RWPE2 (cell line): ENCODE data around the gene FBXL13.

Experiments
- ATAC-seq: fragments of 200-7000 bp; cut with Tn5 transposase; 3 replicates; pipeline ENCODE4 v1.9.1; 2021; ENCODE audit warnings: low read depth
- DNase-seq: peaks from one replicate; pipeline ENCODE4 v3.0.0-alpha.2; 2020; ENCODE audit warnings: low spot score
- H3K27ac ChIP-seq: fragments of 450-650 bp; 2 replicates; pipeline ENCODE4 v1.5.1; 2017; ENCODE audit warnings: mild to moderate bottlenecking; ENCODE audit not compliant: poor library complexity, severe bottlenecking
- H3K27me3 ChIP-seq: fragments of 250-450 bp; sonication (Bioruptor Pico); 2 replicates; pipeline ENCODE4 v1.5.1; 2021; ENCODE audit warnings: mild to moderate bottlenecking, moderate library complexity; ENCODE audit not compliant: insufficient read depth, poor library complexity, severe bottlenecking
- H3K36me3 ChIP-seq: fragments of 250-450 bp; sonication (Bioruptor Pico); 2 replicates; pipeline ENCODE4 v1.5.1; 2020; ENCODE audit warnings: low read depth, mild to moderate bottlenecking, moderate library complexity
- H3K4me1 ChIP-seq: fragments of 250-450 bp; sonication (Bioruptor Pico); 2 replicates; pipeline ENCODE4 v1.5.1; 2021; ENCODE audit warnings: mild to moderate bottlenecking, moderate library complexity; ENCODE audit not compliant: insufficient read depth, poor library complexity, severe bottlenecking
- H3K4me3 ChIP-seq: fragments of 250-450 bp; sonication (Bioruptor Pico); 2 replicates; pipeline ENCODE4 v1.5.1; 2021; ENCODE audit warnings: mild to moderate bottlenecking, moderate library complexity; ENCODE audit not compliant: severe bottlenecking
- H3K9me3 ChIP-seq: fragments of 250-450 bp; sonication (Bioruptor Pico); 2 replicates; pipeline ENCODE4 v1.5.1; 2021; ENCODE audit warnings: mild to moderate bottlenecking, moderate library complexity; ENCODE audit not compliant: severe bottlenecking
- CTCF ChIP-seq: fragments of 450-650 bp; IDR thresholded peaks from one replicate; pipeline ENCODE4 v1.5.1; 2017; ENCODE audit warnings: mild to moderate bottlenecking, moderate library complexity; ENCODE audit not compliant: poor library complexity, severe bottlenecking

FBXL13 gene

DNA sequence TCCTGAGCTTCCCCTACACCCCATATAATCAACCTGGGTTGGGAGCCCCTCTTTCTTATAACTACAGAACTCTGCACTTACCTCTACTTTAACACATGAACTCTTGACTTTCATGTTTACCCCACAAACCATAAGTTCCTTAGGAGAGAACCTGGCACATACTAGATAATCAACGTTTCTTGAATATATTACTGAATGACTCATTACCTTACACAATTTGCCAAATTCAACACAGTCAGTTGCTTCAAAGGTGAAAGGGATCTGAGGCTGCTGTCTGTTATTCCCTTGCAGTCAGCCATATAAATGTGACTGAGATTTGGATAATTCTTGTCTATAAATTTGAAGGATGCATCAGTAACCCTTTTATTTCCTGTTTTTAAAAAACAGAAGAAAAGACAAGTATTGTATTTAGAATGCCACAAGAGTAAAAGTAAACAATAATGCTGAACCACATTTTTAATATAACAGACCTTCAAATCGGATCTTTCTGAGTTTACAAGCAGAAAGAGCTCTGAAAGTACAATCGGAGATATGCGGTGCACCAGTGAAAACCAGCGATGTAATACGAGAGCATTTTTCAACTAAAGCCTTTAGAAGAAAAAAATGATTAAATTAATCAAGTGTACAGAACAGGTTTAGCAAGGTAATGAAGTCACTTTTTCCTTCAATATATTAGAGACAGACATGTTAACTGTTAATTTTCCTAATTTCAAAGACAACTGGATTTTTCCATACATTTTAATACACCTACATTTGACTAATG, 191.3 kb downstream of the FBXL13 start:
- Histone ChIP-seq H3K4me1 (peaks cover 16% of the 10 kb centered on the region), H3K36me3 (no peaks in the 10 kb centered on the region), H3K4me3 (no peak overlapping the region), H3K27me3 (no peaks in the 10 kb centered on the region), H3K27ac (peak overlapping the region; percentile 37), H3K9me3 (no peaks in the 10 kb centered on the region)
- ATAC-seq (peak; percentile 94), DNase-seq (no peak)
- TF ChIP-seq CTCF: no peak

DNA sequence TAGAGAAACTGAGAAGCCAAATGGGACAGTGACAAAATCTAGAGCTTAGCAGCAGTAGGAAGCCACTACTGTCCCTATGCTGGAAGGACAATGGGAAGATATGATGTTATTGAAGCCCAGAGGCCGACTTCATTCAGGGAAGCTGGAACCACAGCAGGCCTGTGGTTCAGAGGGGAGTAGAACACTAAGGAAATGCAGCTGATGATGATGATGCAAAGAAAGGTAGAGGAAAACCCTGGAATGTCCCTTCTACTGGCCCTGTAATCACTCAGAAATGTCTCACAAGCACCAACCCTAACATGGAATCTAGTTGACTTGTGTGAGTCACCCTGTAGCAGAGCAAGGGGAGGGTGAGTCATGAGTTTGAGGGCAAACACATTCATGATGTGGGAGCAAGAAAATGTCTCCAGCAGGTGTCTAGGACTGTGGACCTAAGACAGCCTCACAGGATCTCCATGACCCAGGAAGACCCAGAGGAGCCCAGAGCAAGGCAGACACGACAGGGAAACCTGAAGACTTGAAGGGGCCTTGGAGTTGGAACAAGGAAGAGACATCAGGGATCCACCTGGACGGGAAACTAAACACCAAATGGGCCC, 198.8 kb downstream of the FBXL13 start:
- H3K27me3 ChIP-seq: no peaks in the 10 kb centered on the region
- TF ChIP-seq CTCF: no peak
- no peaks in the 10 kb centered on the region for H3K36me3 ChIP-seq
- H3K27ac ChIP-seq: peak overlapping the region; percentile 96
- ATAC-seq (peak; percentile 92), DNase-seq (peak; percentile 83)
- no peak overlapping the region for H3K4me3 ChIP-seq
- peaks cover 47% of the 10 kb centered on the region for H3K4me1 ChIP-seq
- no peaks in the 10 kb centered on the region for H3K9me3 ChIP-seq

DNA sequence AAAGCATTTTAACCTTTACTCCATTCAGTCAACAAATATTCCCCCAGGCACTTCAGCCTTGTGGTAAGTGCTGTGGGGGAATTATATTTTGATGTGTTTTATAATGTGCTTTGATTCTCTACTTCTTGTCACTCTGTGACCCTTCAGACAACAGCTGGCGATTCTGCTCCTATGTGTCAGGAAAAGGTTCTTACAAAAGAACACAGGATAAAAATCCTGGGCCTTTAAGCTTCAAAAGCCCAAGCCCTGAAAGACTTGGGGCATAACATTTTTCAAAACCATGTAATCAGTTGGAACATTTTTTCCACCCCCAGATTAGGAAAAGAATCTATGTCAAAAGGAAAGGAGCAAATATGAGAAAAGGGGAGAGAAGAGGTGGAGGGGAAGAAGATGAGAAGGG, 199.6 kb downstream of the FBXL13 start:
- TF ChIP-seq CTCF: no peak
- DNase-seq: no peak
- no peak overlapping the region for H3K4me3 ChIP-seq
- no peaks in the 10 kb centered on the region for H3K9me3 ChIP-seq
- peaks cover 47% of the 10 kb centered on the region for H3K4me1 ChIP-seq
- H3K27ac ChIP-seq: peak overlapping the region; percentile 96
- no peaks in the 10 kb centered on the region for H3K27me3 ChIP-seq
- ATAC-seq: no peak
- no peaks in the 10 kb centered on the region for H3K36me3 ChIP-seq

DNA sequence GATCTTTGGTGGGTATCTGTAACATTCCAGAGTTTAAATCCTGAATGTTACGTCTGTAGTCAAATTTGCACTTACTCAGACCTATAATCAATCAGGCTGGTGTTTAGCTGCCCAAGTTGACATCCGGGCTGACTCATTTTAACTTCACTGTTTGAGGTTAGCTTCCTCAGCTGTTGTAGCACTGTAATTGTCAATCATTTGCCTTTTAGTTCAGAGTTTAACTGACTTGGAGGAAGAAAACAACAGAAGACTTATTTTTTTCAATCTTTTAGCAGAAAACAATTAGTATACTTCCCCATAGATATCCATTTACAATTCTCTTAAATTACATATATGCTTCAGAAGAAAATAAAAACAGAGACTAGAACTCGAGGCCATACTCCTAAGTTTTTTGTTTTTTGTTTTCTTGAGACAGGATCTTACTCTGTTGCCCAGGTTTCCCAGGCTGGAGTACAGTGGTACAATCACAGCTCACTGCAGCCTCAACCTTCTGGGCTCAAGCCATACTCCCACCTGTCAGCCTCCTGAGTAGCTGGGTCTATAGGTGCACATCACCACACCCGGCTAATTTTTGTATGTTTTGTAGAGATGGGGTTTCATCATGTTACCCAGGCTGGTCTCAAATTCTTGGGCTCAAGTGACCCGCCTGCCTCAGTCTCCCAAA, 200.3 kb downstream of the FBXL13 start:
- Histone ChIP-seq H3K36me3 (no peaks in the 10 kb centered on the region), H3K4me1 (peaks cover 47% of the 10 kb centered on the region), H3K27ac (peak overlapping the region; percentile 96), H3K27me3 (no peaks in the 10 kb centered on the region), H3K4me3 (no peak overlapping the region), H3K9me3 (no peaks in the 10 kb centered on the region)
- ATAC-seq (peak; percentile 73), DNase-seq (no peak)
- no peak for TF ChIP-seq CTCF
